Endometrium (tissue), 2 donors: ENCODE data around the gene PROB1.
A peak's percentile ranks its signal among the peaks of the same experiment; 100 is the strongest.
"Not testable (repeated sequence)": the region's sequence is repeated elsewhere in the genome, so short reads cannot be mapped to it uniquely, and the experiment has no call there.

ENCODE experiments used
- FAIRE-seq: peaks from 2 replicates; lab custom pipeline; 2012; peaks lifted over from hg19 to GRCh38; lab: Jason Lieb, UNC
- donor health status: control.
- donor health status: control.

The PROB1 gene

GRCh38 chr5:139414581-139415130 is 19.8 kb upstream of the PROB1 start:
- no peak for FAIRE-seq

GRCh38 chr5:139413963-139414362 is 19.1 kb upstream of the PROB1 start:
- no peak for FAIRE-seq

- FAIRE-seq: no peak
Measured at GRCh38 chr5:139413153-139413552, 18.2 kb upstream of the PROB1 start.

- FAIRE-seq: peak; percentile 84
Measured at GRCh38 chr5:139410993-139411828, 16.3 kb upstream of the PROB1 start.

DNA sequence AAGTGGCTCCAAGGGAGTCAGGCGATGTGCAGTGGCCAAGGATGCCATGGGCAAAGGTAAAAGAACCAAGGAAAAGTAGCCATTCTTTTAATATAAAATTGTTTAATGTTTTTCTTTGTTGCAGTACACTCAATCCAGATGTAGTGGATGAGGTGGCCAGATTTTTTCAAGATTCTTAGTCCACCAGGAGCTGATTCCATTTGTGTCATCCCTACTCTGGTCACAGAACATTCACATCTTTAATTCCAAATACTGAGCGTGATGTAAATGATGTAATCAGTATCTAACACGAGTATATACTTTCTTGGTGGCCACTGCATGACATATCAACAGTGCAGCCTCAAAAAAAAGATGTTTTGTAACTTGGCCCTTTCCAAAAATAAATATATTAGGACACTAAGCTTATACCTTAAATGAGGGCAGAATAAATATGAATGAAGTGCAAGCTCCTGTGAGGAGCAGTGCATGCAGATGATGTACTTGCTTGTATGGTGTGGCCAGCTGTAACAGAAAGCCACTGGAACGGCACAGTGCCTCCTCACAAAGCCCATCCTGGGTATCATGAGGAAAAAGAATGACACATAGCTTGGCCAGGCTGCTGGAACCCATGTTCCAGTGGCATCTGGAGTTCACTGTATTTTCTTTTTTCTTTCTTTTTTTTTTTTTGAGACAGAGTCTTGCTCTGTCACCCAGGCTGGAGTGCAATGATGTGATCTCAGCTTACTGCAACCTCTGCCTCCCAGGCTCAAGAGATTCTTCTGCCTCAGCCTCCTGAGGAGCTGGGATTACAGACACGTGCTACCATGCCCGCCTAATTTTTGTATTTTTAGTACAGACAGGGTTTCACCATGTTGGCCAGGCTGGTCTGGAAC is 15.5 kb upstream of the PROB1 start:
- FAIRE-seq: no peak

GRCh38 chr5:139409116-139409515 is 14.2 kb upstream of the PROB1 start:
- not testable (repeated sequence) for FAIRE-seq

DNA sequence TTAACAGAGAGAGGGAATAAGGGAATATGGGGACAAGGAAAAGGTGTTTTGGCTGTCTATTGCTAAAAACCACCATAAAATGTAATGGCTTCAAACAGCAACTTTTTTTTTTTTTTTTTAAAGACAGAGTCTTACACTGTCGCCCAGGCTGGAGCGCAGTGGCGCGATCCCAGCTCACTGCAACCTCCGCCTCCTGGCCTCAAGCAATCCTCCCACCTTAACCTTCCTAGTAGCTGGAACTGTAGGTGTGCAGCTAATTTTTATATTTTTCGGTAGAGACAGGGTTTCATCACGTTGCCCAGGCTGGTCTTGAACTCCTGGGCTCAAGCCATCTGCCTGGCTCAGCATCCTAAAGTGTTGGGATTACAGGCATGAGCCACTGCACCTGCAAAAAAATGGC is 13.3 kb upstream of the PROB1 start:
- FAIRE-seq: no peak

GRCh38 chr5:139407517-139407916 is 12.6 kb upstream of the PROB1 start:
- FAIRE-seq: no peak

GRCh38 chr5:139406963-139407362 is 12.1 kb upstream of the PROB1 start:
- FAIRE-seq: no peak

DNA sequence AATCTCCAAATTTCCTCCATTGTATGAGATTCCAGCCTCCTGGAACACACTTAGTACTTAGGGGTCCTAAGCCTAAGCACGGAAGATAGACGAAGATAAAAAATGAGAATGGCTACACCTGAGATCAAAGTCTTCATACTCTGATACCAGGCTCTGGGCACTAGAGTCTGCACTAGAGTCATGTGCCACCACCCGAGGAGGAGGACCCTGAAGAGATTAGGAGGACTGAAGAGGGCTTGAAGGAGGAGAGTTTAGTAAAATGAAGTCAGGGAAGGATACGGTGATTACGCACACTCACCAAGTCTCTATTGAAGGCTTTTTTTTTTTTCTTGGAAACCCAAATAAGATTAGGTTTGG is 9.6 kb upstream of the PROB1 start:
- FAIRE-seq: no peak

GRCh38 chr5:139403787-139404483 is 9.0 kb upstream of the PROB1 start, which contains the start of gene SPATA24:
SPATA24 (minus strand) TSS chr5:139404089; CDS start chr5:139404060, 29 bp downstream.
- FAIRE-seq: peak; percentile 70

DNA sequence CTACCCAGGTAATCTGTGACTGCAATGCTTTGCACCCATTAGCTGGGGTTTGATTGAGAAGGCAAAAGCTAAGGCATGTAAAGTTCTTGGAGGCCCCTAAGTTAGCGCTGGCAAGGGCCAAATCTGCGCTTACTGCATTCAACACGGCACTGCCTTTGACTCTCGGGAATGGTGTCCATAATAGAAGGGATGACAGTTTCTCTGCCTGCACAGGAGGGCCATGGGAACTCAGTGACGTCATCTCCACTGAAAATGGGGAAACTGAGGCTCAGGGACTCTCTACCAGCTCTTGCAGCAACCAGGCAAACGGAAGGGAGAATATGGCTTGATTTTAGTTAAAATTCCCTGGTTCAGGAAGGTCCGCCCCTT is 8.5 kb upstream of the PROB1 start:
- FAIRE-seq: no peak

GRCh38 chr5:139402561-139403158 is 7.8 kb upstream of the PROB1 start:
- FAIRE-seq: no peak

GRCh38 chr5:139401546-139401945 is 6.6 kb upstream of the PROB1 start:
- FAIRE-seq: no peak

DNA sequence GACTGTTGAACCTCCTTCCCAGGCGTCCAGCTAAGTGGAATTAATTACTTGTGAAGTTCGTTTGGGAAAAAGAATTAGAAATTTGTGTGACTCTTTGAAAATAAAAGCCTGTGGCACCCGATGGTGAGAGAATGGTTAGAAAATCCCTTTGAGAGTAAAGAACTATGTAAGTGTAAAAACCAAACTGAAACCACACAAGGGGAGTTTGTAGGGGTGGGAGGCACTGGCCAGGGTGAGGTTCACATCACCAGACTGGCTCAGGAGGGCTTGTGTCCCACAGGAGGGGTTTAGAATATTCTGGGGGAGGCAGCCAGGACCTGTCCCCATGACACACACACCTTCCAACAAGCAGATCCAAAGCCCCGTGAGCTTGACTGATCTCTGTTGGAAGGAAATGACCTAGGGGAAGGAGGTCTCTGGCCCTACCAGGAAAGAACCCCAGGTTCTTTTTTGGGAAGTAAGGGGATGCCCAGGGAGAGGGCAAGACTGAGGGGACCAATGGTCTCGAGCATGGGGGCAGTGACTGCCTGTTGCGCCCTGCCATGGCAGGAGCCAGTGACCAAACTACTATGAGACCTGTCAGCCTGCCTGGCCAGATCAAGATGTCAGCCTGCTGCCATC is 4.7 kb upstream of the PROB1 start:
- FAIRE-seq: no peak

GRCh38 chr5:139397921-139398320 is 3.0 kb upstream of the PROB1 start:
- no peak for FAIRE-seq

GRCh38 chr5:139396691-139397090 is 1.8 kb upstream of the PROB1 start:
- FAIRE-seq: no peak

DNA sequence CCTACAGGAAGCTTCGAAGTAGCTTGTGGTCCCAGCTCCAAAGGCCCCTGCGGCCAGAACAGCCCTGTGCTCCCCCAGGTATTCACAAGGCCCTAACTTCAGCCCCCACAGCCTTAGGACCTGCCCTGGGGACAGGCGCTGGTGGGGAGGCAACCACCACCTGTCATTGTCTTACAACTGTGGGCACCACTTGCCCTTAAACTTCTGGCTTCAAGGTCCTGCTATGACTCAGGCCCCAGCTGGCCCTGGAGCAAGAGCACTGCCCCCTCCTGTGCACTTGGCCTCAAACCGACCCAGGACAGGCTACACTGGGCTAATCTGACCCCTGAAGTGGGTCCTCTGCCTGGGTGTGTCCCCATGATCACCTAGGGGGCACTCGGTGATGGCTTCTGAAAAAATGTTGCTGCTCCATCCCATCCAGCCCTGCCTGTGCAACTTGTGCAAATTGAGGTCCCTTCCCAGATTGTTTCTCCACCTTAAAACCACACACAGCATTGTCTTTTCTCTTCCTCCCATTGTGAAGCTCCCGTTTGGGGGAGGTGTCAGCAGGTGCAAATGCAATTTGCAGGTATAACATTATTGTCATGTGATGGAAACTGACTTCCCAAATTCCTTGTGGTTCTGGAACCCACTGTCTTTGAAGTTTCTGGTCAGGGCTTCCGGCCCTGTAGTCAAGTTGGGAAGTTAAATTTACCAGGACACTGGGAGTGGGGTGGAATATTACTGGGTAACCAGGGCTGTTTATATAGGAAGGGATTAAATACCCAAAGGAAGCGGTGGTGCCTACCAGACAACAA is 1.1 kb upstream of the PROB1 start:
- no peak for FAIRE-seq

GRCh38 chr5:139394123-139394653 is 716 bp downstream of the PROB1 start:
- no peak for FAIRE-seq

DNA sequence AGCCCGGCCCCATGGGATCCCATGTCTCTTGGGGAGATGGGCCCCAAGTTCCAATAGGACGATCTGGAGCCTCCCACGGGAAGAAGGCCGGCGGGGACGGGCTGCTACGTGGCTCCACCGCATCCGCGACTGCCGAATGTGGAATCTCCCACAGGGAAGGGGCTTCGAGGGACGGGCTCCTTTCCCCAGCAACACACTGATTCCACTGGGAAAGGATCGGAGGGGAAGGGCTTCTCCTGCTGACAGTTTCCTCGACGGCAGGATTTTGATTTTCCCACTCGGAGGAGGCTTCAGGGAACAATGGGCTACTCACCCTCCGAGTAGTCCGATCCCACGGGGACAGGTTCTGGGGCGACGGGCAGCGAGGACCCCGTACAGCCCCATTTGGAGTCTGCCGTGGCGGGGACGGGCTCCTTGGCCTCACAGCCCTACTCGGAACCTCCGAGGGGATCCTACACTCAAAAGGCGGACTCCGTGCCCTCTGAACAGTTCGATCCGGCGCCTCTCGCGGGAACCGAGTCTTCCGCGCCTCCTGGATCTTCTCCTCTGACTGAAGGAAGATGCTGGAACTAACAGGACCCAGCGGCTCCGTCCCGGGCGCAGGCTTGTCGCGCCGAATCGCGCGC is 1.3 kb downstream of the PROB1 start:
- no peak for FAIRE-seq
